Esophagus squamous epithelium (tissue), 5 donors: Measurements from ENCODE around the gene CHD6. TPM values are rescaled to one million over a fixed set of nuclear protein-coding genes. Genes with fewer than 3 reads are reported as not detected.

ENCODE experiments used
- DNase-seq: peaks from one replicate; lab custom pipeline; 2025; lab: John Stamatoyannopoulos, UW
- H3K27ac ChIP-seq, 4 donors: fragments of 200-600 bp; sonication (generic); one replicate each; pipeline ENCODE4 v1.5.1; 2016 to 2019; ENCODE audit warnings: mild to moderate bottlenecking in 1 of 4
- H3K27me3 ChIP-seq, 4 donors: fragments of 200-600 bp; sonication (generic); 1 replicate in 3 of 4; 2 replicates in 1 of 4; pipeline versions ENCODE4 v1.5.1 to v1.6.0; 2017 to 2021; ENCODE audit warnings: antibody characterized with exemption in 1 of 4
- H3K36me3 ChIP-seq, 3 donors: fragments of 200-600 bp; sonication (generic); one replicate each; pipeline ENCODE4 v1.5.1; 2016 to 2019
- H3K4me1 ChIP-seq, 3 donors: fragments of 200-600 bp; sonication (generic); one replicate each; pipeline ENCODE4 v1.5.1; 2017 to 2019
- H3K4me3 ChIP-seq, 4 donors: fragments of 200-600 bp; sonication (generic); 1 replicate in 3 of 4; 2 replicates in 1 of 4; pipeline ENCODE4 v1.5.1; 2016 to 2019; ENCODE audit warnings: mild to moderate bottlenecking in 2 of 4, moderate library complexity in 1 of 4
- H3K9me3 ChIP-seq, 3 donors: fragments of 200-600 bp; sonication (generic); one replicate each; pipeline ENCODE4 v1.5.1; 2016 to 2019
- CTCF ChIP-seq, 6 experiments: fragments of 450-650 bp in 4 of 6; fragments of 200-600 bp in 2 of 6; sonication (generic) in 2 of 6; IDR thresholded peaks; one replicate each; pipeline ENCODE4 v1.5.1; 2016 to 2019; ENCODE audit warnings: antibody characterized with exemption in 6 of 6, mild to moderate bottlenecking in 4 of 6, moderate library complexity in 4 of 6
- POLR2A ChIP-seq, 4 donors: fragments of 450-650 bp; IDR thresholded peaks; one replicate each; pipeline ENCODE4 v1.6.1; 2017; ENCODE audit warnings: antibody characterized with exemption in 4 of 4, mild to moderate bottlenecking in 4 of 4, moderate library complexity in 3 of 4
- WGBS, 2 donors: methylation state at CpG; one replicate each; pipeline ENCODE4 v1.1.5; 2018; 5-methylcytosine and 5-hydroxymethylcytosine counted together
- intact Hi-C: fragments of 100-400 bp; cut with DNase I; formaldehyde crosslinking; loops from one replicate; pipeline ENCODE4 v1.15.0; 2022
- total RNA-seq, 4 donors: library from RNA; depleted of rRNA; stranded (reverse); fragments of >200 nt; gene quantifications; one replicate each; pipeline ENCODE4 v1.1.0, GENCODE V29; 2016
- donor health status: DM: yes; HTN: yes; CAD: no.

CHD6 gene
- total RNA-seq, 4 donors from 2014 or later = 11.8 to 29.9 (median 17.6) TPM

GRCh38 chr20:41654884-41655283 is 36.7 kb upstream of the CHD6 start:
- peaks cover 0 to 9% (median 0%) of the 10 kb centered on the region in 4 donors for H3K27me3 ChIP-seq
- no peak for TF ChIP-seq CTCF (IDR thresholded peaks at IDR 0.05)
- no peak for TF ChIP-seq POLR2A (IDR thresholded peaks at IDR 0.05)
- intact Hi-C loops = no loop called here
- no peak overlapping the region for H3K4me3 ChIP-seq
- peaks cover 0 to 17% (median 2%) of the 10 kb centered on the region in 3 donors for H3K4me1 ChIP-seq
- no peaks in the 10 kb centered on the region for H3K36me3 ChIP-seq
- WGBS, 2 donors = 83% methylated on average over 1 of the region's 1 CpG; no CpG with 5 or more reads in 1 of the 2 donors
- H3K27ac ChIP-seq = no peak overlapping the region
- no peak for DNase-seq
- no peaks in the 10 kb centered on the region for H3K9me3 ChIP-seq

GRCh38 chr20:41654292-41654691 is 36.1 kb upstream of the CHD6 start:
- 57 to 60% methylated on average over 3 of the region's 3 CpGs for WGBS, 2 donors
- Histone ChIP-seq H3K4me1 (peaks cover 3 to 23% (median 8%) of the 10 kb centered on the region in 3 donors), H3K4me3 (no peak overlapping the region), H3K27ac (no peak overlapping the region), H3K36me3 (no peaks in the 10 kb centered on the region), H3K9me3 (no peaks in the 10 kb centered on the region), H3K27me3 (peaks cover 0 to 9% (median 0%) of the 10 kb centered on the region in 4 donors)
- no peak for DNase-seq
- TF ChIP-seq POLR2A (IDR thresholded peaks at IDR 0.05) = no peak
- no peak for TF ChIP-seq CTCF (IDR thresholded peaks at IDR 0.05)
- intact Hi-C loops = no loop called here

- H3K27ac ChIP-seq = peak overlapping the region in 2 of 4 donors; percentile 29 to 53
- H3K27me3 ChIP-seq = no peaks in the 10 kb centered on the region
- peaks cover 7 to 48% (median 8%) of the 10 kb centered on the region in 3 donors for H3K4me1 ChIP-seq
- 21 to 50% methylated on average over 1 of the region's 1 CpG for WGBS, 2 donors
- H3K4me3 ChIP-seq = no peak overlapping the region
- TF ChIP-seq CTCF (IDR thresholded peaks at IDR 0.05) (no peak), POLR2A (IDR thresholded peaks at IDR 0.05) (no peak)
- H3K9me3 ChIP-seq = no peaks in the 10 kb centered on the region
- DNase-seq = no peak
- H3K36me3 ChIP-seq = no peaks in the 10 kb centered on the region
- intact Hi-C loops = no loop called here
These were observed 32.2 kb upstream of the CHD6 start for GRCh38 chr20:41650231-41650948.

GRCh38 chr20:41649489-41649888 is 31.3 kb upstream of the CHD6 start:
- peaks cover 11 to 57% (median 15%) of the 10 kb centered on the region in 3 donors for H3K4me1 ChIP-seq
- DNase-seq = no peak
- no peak overlapping the region for H3K4me3 ChIP-seq
- WGBS, 2 donors = 36 to 69% methylated on average over 3 of the region's 3 CpGs
- intact Hi-C loops = no loop called here
- H3K9me3 ChIP-seq = no peaks in the 10 kb centered on the region
- no peak for TF ChIP-seq POLR2A (IDR thresholded peaks at IDR 0.05)
- no peak for TF ChIP-seq CTCF (IDR thresholded peaks at IDR 0.05)
- peak overlapping the region in 2 of 4 donors; percentile 29 to 53 for H3K27ac ChIP-seq
- H3K36me3 ChIP-seq = no peaks in the 10 kb centered on the region
- H3K27me3 ChIP-seq = no peaks in the 10 kb centered on the region

- Histone ChIP-seq H3K9me3 (no peaks in the 10 kb centered on the region), H3K36me3 (no peaks in the 10 kb centered on the region), H3K27ac (peak overlapping the region in 3 of 4 donors; percentile 63 to 68 (median 66)), H3K4me3 (no peak overlapping the region), H3K4me1 (peaks cover 13 to 61% (median 29%) of the 10 kb centered on the region in 3 donors), H3K27me3 (no peaks in the 10 kb centered on the region)
- DNase-seq = no peak
- intact Hi-C loops = no loop called here
- TF ChIP-seq POLR2A (IDR thresholded peaks at IDR 0.05) (no peak), CTCF (IDR thresholded peaks at IDR 0.05) (no peak)
- WGBS, 2 donors = 33 to 61% methylated on average over 3 of the region's 3 CpGs
These were observed 27.2 kb upstream of the CHD6 start for GRCh38 chr20:41645372-41645771.
